NCI-H748 treated with DMSO at 0.1 percent for 48 hours (cell line): ENCODE measurements around the gene HDAC4.

Experiments
- DNase-seq: peaks from one replicate; lab custom pipeline; 2025; lab: John Stamatoyannopoulos, UW

HDAC4 gene

GRCh38 chr2:239429473-239430350, 28.9 kb upstream of the HDAC4 start:
- DNase-seq, result peak; percentile 57

- DNase-seq, result no peak
Measured at GRCh38 chr2:239425631-239426030, 24.8 kb upstream of the HDAC4 start.

GRCh38 chr2:239424337-239425045, 23.7 kb upstream of the HDAC4 start:
- no peak for DNase-seq

- DNase-seq, result no peak
Measured at GRCh38 chr2:239423551-239423950, 22.7 kb upstream of the HDAC4 start.

- DNase-seq, result no peak
Measured at GRCh38 chr2:239421851-239422250, 21.0 kb upstream of the HDAC4 start.

GRCh38 chr2:239420082-239420481, 19.3 kb upstream of the HDAC4 start:
- DNase-seq, result no peak

GRCh38 chr2:239418918-239419317, 18.1 kb upstream of the HDAC4 start:
- no peak for DNase-seq

GRCh38 chr2:239412905-239413603, 12.2 kb upstream of the HDAC4 start:
- no peak for DNase-seq

- DNase-seq, result no peak
Measured at GRCh38 chr2:239411549-239412319, 10.9 kb upstream of the HDAC4 start.

- DNase-seq, result no peak
Measured at GRCh38 chr2:239411117-239411516, 10.3 kb upstream of the HDAC4 start.

GRCh38 chr2:239409976-239410375, 9.2 kb upstream of the HDAC4 start:
- no peak for DNase-seq

- DNase-seq, result no peak
Measured at GRCh38 chr2:239407112-239407511, 6.3 kb upstream of the HDAC4 start.

GRCh38 chr2:239406316-239406995, 5.6 kb upstream of the HDAC4 start:
- no peak for DNase-seq

GRCh38 chr2:239405071-239405470, 4.3 kb upstream of the HDAC4 start:
- DNase-seq, result no peak

GRCh38 chr2:239402666-239403065, 1.8 kb upstream of the HDAC4 start:
- no peak for DNase-seq

GRCh38 chr2:239401881-239402233, 1.0 kb upstream of the HDAC4 start:
- no peak for DNase-seq

- DNase-seq, result peak; percentile 96
Measured at GRCh38 chr2:239401067-239401880, 454 bp upstream of the HDAC4 start.

- DNase-seq, result no peak
Measured at GRCh38 chr2:239399921-239400595, 762 bp downstream of the HDAC4 start.

GRCh38 chr2:239399433-239399920, 1.3 kb downstream of the HDAC4 start:
- DNase-seq, result peak; percentile 60

GRCh38 chr2:239398521-239398921, 2.3 kb downstream of the HDAC4 start:
- DNase-seq, result no peak
